GM12878 (cell line): ENCODE measurements around the gene ZKSCAN8. TPM values are rescaled to one million over a fixed set of nuclear protein-coding genes. Genes with fewer than 3 reads are reported as not detected.

Experiments
- ATAC-seq: fragments of 200-7000 bp; cut with Tn5 transposase; 3 replicates; pipeline ENCODE4 v1.9.1; 2020; ENCODE audit warnings: mild to moderate bottlenecking, moderate library complexity
- BruUV-seq: library from RNA; stranded (reverse); fragments of 400-500 nt; replicated peaks from 2 replicates; lab custom pipeline; 2021; lab: Mats Ljungman, UMichigan
- CTCF ChIA-PET: fragments of 300-600 bp; sonication (Branson Sonifier 250); formaldehyde crosslinking; extraction: SDS; loops from one replicate; lab custom pipeline; 2021; ENCODE audit warnings: inconsistent platforms; lab: Yijun Ruan, JAX
- POLR2A ChIA-PET: fragments of 350-600 bp; formaldehyde crosslinking; extraction: SDS; loops from one replicate; lab custom pipeline; 2021; ENCODE audit warnings: inconsistent platforms; lab: Charles Lee
- RAD21 ChIA-PET: fragments of 300-600 bp; sonication (Branson Sonifier 250); formaldehyde crosslinking; loops from one replicate; lab custom pipeline; 2023; ENCODE audit warnings: antibody characterized with exemption; ENCODE audit not compliant: unreplicated experiment; lab: Charles Lee
- SMC1A ChIA-PET: fragments of 300-600 bp; sonication (Branson Sonifier 250); formaldehyde crosslinking; loops from one replicate; lab custom pipeline; 2023; ENCODE audit not compliant: unreplicated experiment, uncharacterized antibody; lab: Charles Lee
- DNase-seq: peaks from one replicate; pipeline ENCODE4 v3.0.0-alpha.2; 2011; ENCODE audit warnings: low read depth, low spot score
- FAIRE-seq: peaks from 3 replicates; lab custom pipeline; 2011; peaks lifted over from hg19 to GRCh38; lab: Jason Lieb, UNC
- H2AFZ ChIP-seq: 2 replicates; pipeline ENCODE4 v1.6.0; 2011; ENCODE audit warnings: low read depth, low read length, control low read depth; ENCODE audit not compliant: control insufficient read depth
- H3K27ac ChIP-seq: 2 replicates; pipeline ENCODE4 v1.5.1; 2011; ENCODE audit warnings: control low read depth; ENCODE audit not compliant: control insufficient read depth, insufficient read depth
- H3K27me3 ChIP-seq, 2 experiments: replicated peaks in 1 of 2; 2 replicates each; pipeline versions ENCODE4 v1.6.0 to v1.6.1; 2011; ENCODE audit warnings: low read length in 1 of 2; ENCODE audit not compliant: control insufficient read depth in 2 of 2, insufficient read depth in 2 of 2
- H3K36me3 ChIP-seq, 2 experiments: 2 replicates each; pipeline ENCODE4 v1.5.1; 2011; ENCODE audit warnings: low read length in 1 of 2; ENCODE audit not compliant: control insufficient read depth in 2 of 2, insufficient read depth in 2 of 2
- H3K4me1 ChIP-seq: 2 replicates; pipeline ENCODE4 v1.6.1; 2011; ENCODE audit warnings: mild to moderate bottlenecking, low read length, moderate library complexity, mixed read lengths; ENCODE audit not compliant: control insufficient read depth, insufficient read depth
- H3K4me2 ChIP-seq: 2 replicates; pipeline ENCODE4 v1.6.0; 2011; ENCODE audit warnings: control low read depth; ENCODE audit not compliant: control insufficient read depth, insufficient read depth
- H3K4me3 ChIP-seq: fragments of 200-600 bp; sonication (generic); 2 replicates; pipeline ENCODE4 v1.5.1; 2016
- H3K79me2 ChIP-seq: 2 replicates; pipeline ENCODE4 v1.6.0; 2011; ENCODE audit warnings: low read length; ENCODE audit not compliant: control insufficient read depth, insufficient read depth
- H3K9ac ChIP-seq: 2 replicates; pipeline ENCODE4 v1.8.0; 2011; ENCODE audit warnings: low read length, control low read depth, mixed read lengths; ENCODE audit not compliant: control insufficient read depth, insufficient read depth
- H3K9me3 ChIP-seq: replicated peaks from 3 replicates; pipeline ENCODE4 v1.5.1; 2011; ENCODE audit warnings: mild to moderate bottlenecking, low read length; ENCODE audit not compliant: control insufficient read depth, insufficient read depth
- H4K20me1 ChIP-seq: 2 replicates; pipeline ENCODE4 v1.6.0; 2011; ENCODE audit not compliant: control insufficient read depth, insufficient read depth
- ASH2L ChIP-seq: fragments of 300-600, 200-600 bp; sonication (generic); IDR thresholded peaks from 2 replicates; pipeline ENCODE4 v1.6.1; 2017; ENCODE audit warnings: low read depth, mild to moderate bottlenecking, borderline replicate concordance
- BCL11A ChIP-seq: IDR thresholded peaks from 2 replicates; pipeline ENCODE4 v1.6.1; 2011; ENCODE audit warnings: low read depth, low read length
- BHLHE40 ChIP-seq, 2 experiments: fragments of 450-650 bp in 1 of 2; IDR thresholded peaks; 2 replicates each; pipeline ENCODE4 v1.6.1; 2011 to 2017; ENCODE audit warnings: low read depth in 2 of 2, borderline replicate concordance in 1 of 2, improper control_type of control experiment in 1 of 2, low read length in 1 of 2, mild to moderate bottlenecking in 1 of 2
- ESRRA ChIP-seq: IDR thresholded peaks from 2 replicates; pipeline ENCODE4 v1.6.1; 2012; ENCODE audit warnings: mild to moderate bottlenecking, low read length, improper control_type of control experiment
- HDAC6 ChIP-seq: fragments of 200-600 bp; sonication (generic); IDR thresholded peaks from one replicate; pipeline ENCODE4 v1.8.0; 2017; ENCODE audit warnings: antibody characterized with exemption; ENCODE audit not compliant: unreplicated experiment
- MXI1 ChIP-seq: fragments of 150-350 bp; IDR thresholded peaks from 2 replicates; pipeline ENCODE4 v1.6.1; 2011; ENCODE audit warnings: low read depth, mild to moderate bottlenecking, inconsistent platforms, low read length, improper control_type of control experiment
- NFIC ChIP-seq: IDR thresholded peaks from 2 replicates; pipeline ENCODE4 v1.6.1; 2012; ENCODE audit warnings: low read depth, mild to moderate bottlenecking, inconsistent platforms, low read length, moderate library complexity
- NRF1 ChIP-seq: conservative IDR thresholded peaks from 2 replicates; pipeline ENCODE4 v1.6.1; 2011; ENCODE audit warnings: mild to moderate bottlenecking, low read depth, low read length, improper control_type of control experiment
- STAT1 ChIP-seq: fragments of 450-650 bp; conservative IDR thresholded peaks from 2 replicates; pipeline ENCODE4 v1.6.1; 2014; ENCODE audit warnings: antibody characterized with exemption, mild to moderate bottlenecking
- ZNF622 ChIP-seq: fragments of 450-650 bp; IDR thresholded peaks from 2 replicates; pipeline ENCODE4 v1.6.1; 2017; ENCODE audit warnings: mild to moderate bottlenecking, inconsistent platforms
- whole genome bisulfite sequencing: methylation state at CpG from one replicate; pipeline ENCODE4 v1.1.6; 2016; ENCODE audit warnings: low lambda C conversion rate; ENCODE audit not compliant: insufficient replicate concordance, insufficient coverage; ENCODE audit errors: missing lambda C conversion rate; 5-methylcytosine and 5-hydroxymethylcytosine counted together
- in situ Hi-C: fragments of 300-500 bp; cut with MboI; formaldehyde crosslinking; loops from 9 replicates; pipeline ENCODE4 v1.14.3; 2018; ENCODE audit warnings: mixed read lengths
- intact Hi-C: fragments of 100-400 bp; cut with micrococcal nuclease; formaldehyde crosslinking; loops from one replicate; pipeline ENCODE4 v1.14.2; 2022; ENCODE audit not compliant: unreplicated experiment
- polyA plus RNA-seq, 11 experiments: library from polyadenylated mRNA; depleted of rRNA in 4 of 11; unstranded in 6 of 11; stranded (reverse) in 5 of 11; fragments of >200 nt; fragmentation: Nextera tagmentation in 4 of 11; fragmentation: Illumina TruSeq in 1 of 11; extraction: Ambion mirVana in 4 of 11; extraction: Trizol in 1 of 11; gene quantifications; 1 replicate in 1 of 11; 2 replicates in 10 of 11; pipeline versions ENCODE4 v1.2.1 to v1.2.3, GENCODE V29; 2011 to 2016; ENCODE audit warnings: inconsistent platforms in 2 of 11, missing spikeins in 2 of 11, low read depth in 1 of 11
- total RNA-seq, 4 experiments: library from RNA; depleted of rRNA in 3 of 4; stranded (reverse); fragments of >200 nt in 3 of 4; fragmentation: Illumina TruSeq in 1 of 4; extraction: Trizol in 1 of 4; gene quantifications; 2 replicates each; pipeline versions ENCODE4 v1.2.1 to v1.2.3, GENCODE V29; 2013 to 2021
- TF ChIP-seq, protein P1 (sequence below): fragments of 450-650 bp; IDR thresholded peaks from 2 replicates; pipeline ENCODE4 v1.6.1; 2014; ENCODE audit warnings: mild to moderate bottlenecking
- TF ChIP-seq, protein P2 (sequence below): fragments of 450-650 bp; IDR thresholded peaks from 2 replicates; pipeline ENCODE4 v1.6.1; 2016; ENCODE audit warnings: mild to moderate bottlenecking
- TF ChIP-seq, protein P3 (sequence below): IDR thresholded peaks from 2 replicates; pipeline ENCODE4 v1.6.1; 2012; ENCODE audit warnings: low read depth, low read length, improper control_type of control experiment
- TF ChIP-seq, protein P4 (sequence below): IDR thresholded peaks from 2 replicates; pipeline ENCODE4 v1.6.1; 2011; ENCODE audit warnings: low read depth, low read length, improper control_type of control experiment, borderline replicate concordance

Gene ZKSCAN8
- total and polyA plus RNA-seq, 10 of the 15 experiments (the other 5 are each of a cell fraction or from before 2014, with no cell fraction given): 1.0 to 17.9 (median 8.7) TPM

DNA sequence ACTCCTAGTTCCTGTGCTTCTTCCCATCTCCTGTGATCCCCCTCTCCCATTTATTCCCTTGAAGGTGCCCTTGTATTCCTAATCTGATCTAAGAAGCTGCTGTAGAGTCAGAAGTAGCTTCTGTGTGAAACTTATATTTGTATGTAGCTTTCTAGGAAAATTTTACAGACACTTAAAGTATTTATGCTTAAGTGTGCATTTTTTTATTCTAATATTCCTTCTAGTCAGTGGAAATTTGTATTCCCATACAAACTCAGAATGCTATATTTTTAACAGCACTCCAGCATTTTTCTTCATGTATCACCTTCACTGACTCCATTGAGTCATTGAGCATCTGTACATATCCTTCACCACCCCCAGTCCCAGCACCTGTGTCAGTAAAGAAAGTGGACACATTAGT lies 12.7 kb downstream of the ZKSCAN8 start (continued):
- TF ChIP-seq, protein P1, sequence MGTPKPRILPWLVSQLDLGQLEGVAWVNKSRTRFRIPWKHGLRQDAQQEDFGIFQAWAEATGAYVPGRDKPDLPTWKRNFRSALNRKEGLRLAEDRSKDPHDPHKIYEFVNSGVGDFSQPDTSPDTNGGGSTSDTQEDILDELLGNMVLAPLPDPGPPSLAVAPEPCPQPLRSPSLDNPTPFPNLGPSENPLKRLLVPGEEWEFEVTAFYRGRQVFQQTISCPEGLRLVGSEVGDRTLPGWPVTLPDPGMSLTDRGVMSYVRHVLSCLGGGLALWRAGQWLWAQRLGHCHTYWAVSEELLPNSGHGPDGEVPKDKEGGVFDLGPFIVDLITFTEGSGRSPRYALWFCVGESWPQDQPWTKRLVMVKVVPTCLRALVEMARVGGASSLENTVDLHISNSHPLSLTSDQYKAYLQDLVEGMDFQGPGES: no peak
- TF ChIP-seq, protein P2, sequence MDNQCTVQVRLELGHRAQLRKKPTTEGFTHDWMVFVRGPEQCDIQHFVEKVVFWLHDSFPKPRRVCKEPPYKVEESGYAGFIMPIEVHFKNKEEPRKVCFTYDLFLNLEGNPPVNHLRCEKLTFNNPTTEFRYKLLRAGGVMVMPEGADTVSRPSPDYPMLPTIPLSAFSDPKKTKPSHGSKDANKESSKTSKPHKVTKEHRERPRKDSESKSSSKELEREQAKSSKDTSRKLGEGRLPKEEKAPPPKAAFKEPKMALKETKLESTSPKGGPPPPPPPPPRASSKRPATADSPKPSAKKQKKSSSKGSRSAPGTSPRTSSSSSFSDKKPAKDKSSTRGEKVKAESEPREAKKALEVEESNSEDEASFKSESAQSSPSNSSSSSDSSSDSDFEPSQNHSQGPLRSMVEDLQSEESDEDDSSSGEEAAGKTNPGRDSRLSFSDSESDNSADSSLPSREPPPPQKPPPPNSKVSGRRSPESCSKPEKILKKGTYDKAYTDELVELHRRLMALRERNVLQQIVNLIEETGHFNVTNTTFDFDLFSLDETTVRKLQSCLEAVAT: no peak
- TF ChIP-seq ASH2L: no peak
- no peak for TF ChIP-seq NRF1
- TF ChIP-seq, protein P3, sequence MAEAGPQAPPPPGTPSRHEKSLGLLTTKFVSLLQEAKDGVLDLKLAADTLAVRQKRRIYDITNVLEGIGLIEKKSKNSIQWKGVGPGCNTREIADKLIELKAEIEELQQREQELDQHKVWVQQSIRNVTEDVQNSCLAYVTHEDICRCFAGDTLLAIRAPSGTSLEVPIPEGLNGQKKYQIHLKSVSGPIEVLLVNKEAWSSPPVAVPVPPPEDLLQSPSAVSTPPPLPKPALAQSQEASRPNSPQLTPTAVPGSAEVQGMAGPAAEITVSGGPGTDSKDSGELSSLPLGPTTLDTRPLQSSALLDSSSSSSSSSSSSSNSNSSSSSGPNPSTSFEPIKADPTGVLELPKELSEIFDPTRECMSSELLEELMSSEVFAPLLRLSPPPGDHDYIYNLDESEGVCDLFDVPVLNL: no peak
- no peak for TF ChIP-seq STAT1
- TF ChIP-seq BHLHE40 (IDR thresholded peaks at IDR 0.05; ENCODE audit: borderline replicate concordance in 1 of 2, low read depth in 2 of 2, low read length in 1 of 2): no peak
- no peak for TF ChIP-seq BCL11A

DNA sequence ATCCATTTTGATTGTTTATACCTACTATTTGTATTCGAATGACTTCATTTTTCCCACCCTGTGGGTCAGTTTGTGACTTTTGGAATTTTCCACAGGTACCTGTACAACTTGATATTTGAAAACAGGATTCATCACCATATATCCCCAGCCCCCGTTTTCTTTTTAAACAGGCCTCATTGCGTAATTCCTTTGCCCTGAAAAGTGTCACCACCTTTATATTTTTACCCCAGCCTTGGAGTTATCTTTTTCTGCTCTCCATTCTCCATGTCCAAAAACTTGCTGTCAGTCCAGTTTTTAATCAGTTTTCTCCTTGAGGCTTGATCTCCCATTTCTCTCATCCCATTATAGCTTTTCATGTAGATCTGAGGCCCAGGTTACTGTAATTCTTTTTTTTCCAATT lies 16.6 kb downstream of the ZKSCAN8 start:
- CTCF ChIA-PET: no interaction called here
- TF ChIP-seq NFIC (no peak), MXI1 (no peak), HDAC6 (no peak), ZNF622 (no peak), ESRRA (no peak)
- TF ChIP-seq, protein P4, sequence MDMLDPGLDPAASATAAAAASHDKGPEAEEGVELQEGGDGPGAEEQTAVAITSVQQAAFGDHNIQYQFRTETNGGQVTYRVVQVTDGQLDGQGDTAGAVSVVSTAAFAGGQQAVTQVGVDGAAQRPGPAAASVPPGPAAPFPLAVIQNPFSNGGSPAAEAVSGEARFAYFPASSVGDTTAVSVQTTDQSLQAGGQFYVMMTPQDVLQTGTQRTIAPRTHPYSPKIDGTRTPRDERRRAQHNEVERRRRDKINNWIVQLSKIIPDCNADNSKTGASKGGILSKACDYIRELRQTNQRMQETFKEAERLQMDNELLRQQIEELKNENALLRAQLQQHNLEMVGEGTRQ: no peak

More for the DNA sequence above, 16.6 kb downstream of the ZKSCAN8 start:
- Histone ChIP-seq H4K20me1 (no peaks in the 10 kb centered on the region), H3K27ac (no peak overlapping the region), H3K9ac (no peak overlapping the region), H3K9me3 (peaks cover 6% of the 10 kb centered on the region), H3K4me1 (no peaks in the 10 kb centered on the region), H3K4me3 (no peak overlapping the region), H3K27me3 (no peaks in the 10 kb centered on the region), H3K4me2 (no peak overlapping the region), H2AFZ (no peak overlapping the region), H3K79me2 (no peaks in the 10 kb centered on the region), H3K36me3 (peaks cover 3 to 19% of the 10 kb centered on the region in 2 experiments)
- RAD21 ChIA-PET: no interaction called here
- POLR2A ChIA-PET: no interaction called here
- intact Hi-C loops: no loop called here
- 96% methylated on average over 3 of the region's 3 CpGs for WGBS
- in situ Hi-C loops: no loop called here
- no peak for ATAC-seq
- no TSS peak for BruUV-seq
- no peak for FAIRE-seq
- SMC1A ChIA-PET: interaction anchor here (0.6 kb wide), 1 partner anchor 225 kb away, joined by 3 read pairs; no protein-coding TSS in a partner anchor
- no peak for DNase-seq
